Measurements from ENCODE around the gene AMER2. TPM values are rescaled to one million over a fixed set of nuclear protein-coding genes. Genes with fewer than 3 reads are reported as not detected.

AMER2 gene
- polyA plus RNA-seq, 1 donor from 2014 or later = 33.2 TPM

- Histone ChIP-seq H3K4me2 (ENCODE audit: low read length) (peak overlapping the region; percentile 12), H3K9me2 (ENCODE audit: insufficient read depth, low read length) (no peaks in the 10 kb centered on the region), H3K9ac (ENCODE audit: low read length) (peak overlapping the region; percentile 27), H3K27ac (ENCODE audit: low read length) (peak overlapping the region; percentile 83), H3F3A (ENCODE audit: insufficient read depth, low read length, poor library complexity, severe bottlenecking) (peaks cover 4% of the 10 kb centered on the region), H2AFZ (ENCODE audit: low read depth, low read length) (peak overlapping the region; percentile 25), H3K4me3 (ENCODE audit: low read length) (peak overlapping the region; percentile 34), H3K36me3 (ENCODE audit: insufficient read depth, low read length) (no peaks in the 10 kb centered on the region), H3K79me2 (replicated peaks; ENCODE audit: insufficient read depth, low read length) (no peaks in the 10 kb centered on the region), H3K27me3 (ENCODE audit: insufficient read depth, low read depth, low read length) (no peaks in the 10 kb centered on the region), H4K20me1 (ENCODE audit: insufficient read depth) (no peaks in the 10 kb centered on the region), H3K9me3 (ENCODE audit: low read length) (no peaks in the 10 kb centered on the region)
- no peak for TF ChIP-seq TAF1 (IDR thresholded peaks at IDR 0.05; ENCODE audit: low read depth)
- TF ChIP-seq EP300 (conservative IDR thresholded peaks at IDR 0.05; ENCODE audit: poor library complexity, severe bottlenecking) = peak; percentile 29
- TF ChIP-seq EZH2 (IDR thresholded peaks at IDR 0.05; ENCODE audit: borderline replicate concordance, insufficient read depth, low read length, poor library complexity, severe bottlenecking) = no peak
- peak; percentile 59 for TF ChIP-seq REST (IDR thresholded peaks at IDR 0.05; ENCODE audit: borderline replicate concordance)
- no peak for TF ChIP-seq MXI1 (conservative IDR thresholded peaks at IDR 0.05; ENCODE audit: poor library complexity, severe bottlenecking)
- no peak for TF ChIP-seq CTCF (IDR thresholded peaks at IDR 0.05; ENCODE audit: poor library complexity, severe bottlenecking)
- no peak for TF ChIP-seq SMC3 (conservative IDR thresholded peaks at IDR 0.05; ENCODE audit: poor library complexity)
- no peak for TF ChIP-seq RAD21 (conservative IDR thresholded peaks at IDR 0.05)
- TF ChIP-seq POLR2AphosphoS5 (IDR thresholded peaks at IDR 0.05) = no peak
Observed at GRCh38 chr13:25143706-25144105, 28.4 kb downstream of the AMER2 start.

GRCh38 chr13:25141042-25141441 lies 31.0 kb downstream of the AMER2 start:
- no peaks in the 10 kb centered on the region for H3K36me3 ChIP-seq (ENCODE audit: insufficient read depth, low read length)
- no peaks in the 10 kb centered on the region for H4K20me1 ChIP-seq (ENCODE audit: insufficient read depth)
- TF ChIP-seq SMC3 (conservative IDR thresholded peaks at IDR 0.05; ENCODE audit: poor library complexity) (no peak), TAF1 (IDR thresholded peaks at IDR 0.05; ENCODE audit: low read depth) (no peak)
- no peak overlapping the region for H2AFZ ChIP-seq (ENCODE audit: low read depth, low read length)
- peaks cover 15% of the 10 kb centered on the region for H3F3A ChIP-seq (ENCODE audit: insufficient read depth, low read length, poor library complexity, severe bottlenecking)
- H3K27ac ChIP-seq (ENCODE audit: low read length) = no peak overlapping the region
- no peak overlapping the region for H3K9ac ChIP-seq (ENCODE audit: low read length)
- no peaks in the 10 kb centered on the region for H3K9me2 ChIP-seq (ENCODE audit: insufficient read depth, low read length)
- H3K4me3 ChIP-seq (ENCODE audit: low read length) = no peak overlapping the region
- H3K9me3 ChIP-seq (ENCODE audit: low read length) = no peaks in the 10 kb centered on the region
- no peaks in the 10 kb centered on the region for H3K79me2 ChIP-seq (replicated peaks; ENCODE audit: insufficient read depth, low read length)
- H3K4me2 ChIP-seq (ENCODE audit: low read length) = no peak overlapping the region
- no peaks in the 10 kb centered on the region for H3K27me3 ChIP-seq (ENCODE audit: insufficient read depth, low read depth, low read length)

- Histone ChIP-seq H3K9me3 (ENCODE audit: low read length) (no peaks in the 10 kb centered on the region), H3K79me2 (replicated peaks; ENCODE audit: insufficient read depth, low read length) (no peaks in the 10 kb centered on the region), H3K27me3 (ENCODE audit: insufficient read depth, low read depth, low read length) (no peaks in the 10 kb centered on the region), H3K4me2 (ENCODE audit: low read length) (peak overlapping the region; percentile 38), H4K20me1 (ENCODE audit: insufficient read depth) (no peaks in the 10 kb centered on the region), H3K4me3 (ENCODE audit: low read length) (peak overlapping the region; percentile 48), H2AFZ (ENCODE audit: low read depth, low read length) (peak overlapping the region; percentile 56), H3K9me2 (ENCODE audit: insufficient read depth, low read length) (no peaks in the 10 kb centered on the region), H3F3A (ENCODE audit: insufficient read depth, low read length, poor library complexity, severe bottlenecking) (peaks cover 11% of the 10 kb centered on the region), H3K9ac (ENCODE audit: low read length) (peak overlapping the region; percentile 21), H3K36me3 (ENCODE audit: insufficient read depth, low read length) (no peaks in the 10 kb centered on the region), H3K27ac (ENCODE audit: low read length) (peak overlapping the region; percentile 29)
- TF ChIP-seq REST (IDR thresholded peaks at IDR 0.05; ENCODE audit: borderline replicate concordance) = no peak
- TF ChIP-seq EP300 (conservative IDR thresholded peaks at IDR 0.05; ENCODE audit: poor library complexity, severe bottlenecking) = no peak
- no peak for TF ChIP-seq RAD21 (conservative IDR thresholded peaks at IDR 0.05)
- TF ChIP-seq POLR2AphosphoS5 (IDR thresholded peaks at IDR 0.05) = no peak
- TF ChIP-seq CTCF (IDR thresholded peaks at IDR 0.05; ENCODE audit: poor library complexity, severe bottlenecking) = no peak
- no peak for TF ChIP-seq MXI1 (conservative IDR thresholded peaks at IDR 0.05; ENCODE audit: poor library complexity, severe bottlenecking)
- TF ChIP-seq EZH2 (IDR thresholded peaks at IDR 0.05; ENCODE audit: borderline replicate concordance, insufficient read depth, low read length, poor library complexity, severe bottlenecking) = no peak
- TF ChIP-seq TAF1 (IDR thresholded peaks at IDR 0.05; ENCODE audit: low read depth) = no peak
- no peak for TF ChIP-seq SMC3 (conservative IDR thresholded peaks at IDR 0.05; ENCODE audit: poor library complexity)
Observed at GRCh38 chr13:25137788-25138115, 34.3 kb downstream of the AMER2 start.

All from neural cell (in vitro differentiated cells).